WERI-Rb-1 (cell line): ENCODE results near the gene ASB16.

Experiments used
- DNase-seq: peaks from one replicate; pipeline ENCODE4 v3.0.0-alpha.2; 2020
- H3K27ac ChIP-seq: fragments of 250-450 bp; sonication (Bioruptor Pico); 2 replicates; pipeline ENCODE4 v1.5.1; 2020; ENCODE audit warnings: mild to moderate bottlenecking, moderate library complexity
- H3K27me3 ChIP-seq: fragments of 250-450 bp; sonication (Bioruptor Pico); 2 replicates; pipeline ENCODE4 v1.5.1; 2021; ENCODE audit warnings: mild to moderate bottlenecking, low read depth, moderate library complexity; ENCODE audit not compliant: insufficient read depth, severe bottlenecking
- H3K36me3 ChIP-seq: fragments of 250-450 bp; sonication (Bioruptor Pico); 2 replicates; pipeline ENCODE4 v1.5.1; 2020; ENCODE audit warnings: mild to moderate bottlenecking, moderate library complexity
- H3K4me3 ChIP-seq: 2 replicates; pipeline ENCODE4 v1.5.1; 2011; ENCODE audit warnings: low read depth, mild to moderate bottlenecking, control low read depth, low read length
- H3K9me3 ChIP-seq: fragments of 250-450 bp; sonication (Bioruptor Pico); 2 replicates; pipeline ENCODE4 v1.5.1; 2021; ENCODE audit warnings: mild to moderate bottlenecking, moderate library complexity; ENCODE audit not compliant: severe bottlenecking
- CTCF ChIP-seq: IDR thresholded peaks from 2 replicates; pipeline ENCODE4 v1.5.1; 2011; ENCODE audit warnings: low read depth, mild to moderate bottlenecking, control low read depth, inconsistent platforms, low read length

ASB16 gene

GRCh38 chr17:44170499-44171201 is at the start of gene ASB16:
TSS of gene ASB16 (plus strand) at chr17:44170704. CDS start at chr17:44170790, 86 bp downstream.
- no peaks in the 10 kb centered on the region for H3K9me3 ChIP-seq
- peak; percentile 75 for DNase-seq
- H3K4me3 ChIP-seq = peak within 1 kb of the TSS; percentile 19
- peak within 1 kb of the TSS; percentile 76 for H3K27ac ChIP-seq
- H3K36me3 ChIP-seq = peaks cover 10% of the 10 kb centered on the region
- no peaks in the 10 kb centered on the region for H3K27me3 ChIP-seq
- peak; percentile 34 for TF ChIP-seq CTCF

GRCh38 chr17:44120851-44121605 is 49.5 kb upstream of the ASB16 start:
- no peaks in the 10 kb centered on the region for H3K9me3 ChIP-seq
- peak overlapping the region; percentile 83 for H3K27ac ChIP-seq
- TF ChIP-seq CTCF = 0 out of 2 replicates have a peak, but pooled peaks have one; percentile 12
- H3K4me3 ChIP-seq = peak overlapping the region; percentile 83
- DNase-seq = peak; percentile 79
- peaks cover 33% of the 10 kb centered on the region for H3K36me3 ChIP-seq
- no peaks in the 10 kb centered on the region for H3K27me3 ChIP-seq

- no peak for TF ChIP-seq CTCF
- Histone ChIP-seq H3K4me3 (peak overlapping the region; percentile 83), H3K9me3 (no peaks in the 10 kb centered on the region), H3K27ac (peak overlapping the region; percentile 83), H3K36me3 (peaks cover 21% of the 10 kb centered on the region), H3K27me3 (no peaks in the 10 kb centered on the region)
- no peak for DNase-seq
Observed at GRCh38 chr17:44121997-44122815, 48.3 kb upstream of the ASB16 start.

GRCh38 chr17:44122816-44123355 is 47.6 kb upstream of the ASB16 start:
- H3K36me3 ChIP-seq = peaks cover 16% of the 10 kb centered on the region
- peak overlapping the region; percentile 83 for H3K27ac ChIP-seq
- no peak for TF ChIP-seq CTCF
- no peaks in the 10 kb centered on the region for H3K27me3 ChIP-seq
- no peaks in the 10 kb centered on the region for H3K9me3 ChIP-seq
- peak overlapping the region; percentile 83 for H3K4me3 ChIP-seq
- DNase-seq = no peak

GRCh38 chr17:44123356-44124117 is 47.0 kb upstream of the ASB16 start, which contains the start of gene HDAC5:
TSS of gene HDAC5 (minus strand) at chr17:44123641. CDS start at chr17:44117515, 6,126 bp downstream.
- Histone ChIP-seq H3K27ac (peak within 1 kb of the TSS; percentile 90), H3K27me3 (no peaks in the 10 kb centered on the region), H3K36me3 (peaks cover 12% of the 10 kb centered on the region), H3K9me3 (no peaks in the 10 kb centered on the region), H3K4me3 (peak within 1 kb of the TSS; percentile 83)
- peak; percentile 99 for DNase-seq
- TF ChIP-seq CTCF = peak; percentile 67
